K562 (cell line): ENCODE results near the gene UPK2. TPM values are rescaled to one million over a fixed set of nuclear protein-coding genes. Genes with fewer than 3 reads are reported as not detected.
A peak's percentile ranks its signal among the peaks of the same experiment; 100 is the strongest.

Source experiments
- ARID2 ChIP-seq: fragments of 450-650 bp; IDR thresholded peaks from 2 replicates; pipeline ENCODE4 v1.6.1; 2017; ENCODE audit warnings: antibody characterized with exemption, mild to moderate bottlenecking
- ATF4 ChIP-seq: fragments of 450-650 bp; formaldehyde crosslinking; IDR thresholded peaks from 2 replicates; pipeline ENCODE4 v1.4.0; 2022; ENCODE audit warnings: mild to moderate bottlenecking, moderate library complexity
- FOXK1 ChIP-seq: sonication (generic); formaldehyde crosslinking; IDR thresholded peaks from 2 replicates; pipeline ENCODE4 v1.8.0; 2022; ENCODE audit warnings: missing genetic modification reagents, mild to moderate bottlenecking, borderline replicate concordance
- PRDM10 ChIP-seq: fragments of 450-650 bp; IDR thresholded peaks from 2 replicates; pipeline ENCODE4 v1.6.1; 2018; ENCODE audit not compliant: partially characterized antibody
- YY1 ChIP-seq, 3 experiments: IDR thresholded peaks; 2 replicates each; pipeline ENCODE4 v1.6.1; 2011; ENCODE audit warnings: low read length in 2 of 3, mild to moderate bottlenecking in 2 of 3, moderate library complexity in 2 of 3, borderline replicate concordance in 1 of 3, control low read depth in 1 of 3, low read depth in 1 of 3; ENCODE audit not compliant: insufficient read depth in 3 of 3, insufficient replicate concordance in 2 of 3, control insufficient read depth in 1 of 3, insufficient read length in 1 of 3; ENCODE audit errors: extremely low read depth in 1 of 3
- ZBTB2 ChIP-seq: fragments of 450-650 bp; IDR thresholded peaks from 2 replicates; pipeline ENCODE4 v1.6.1; 2016; ENCODE audit warnings: antibody characterized with exemption
- ZFP30 ChIP-seq: fragments of 250-450 bp; sonication (Bioruptor Pico); IDR thresholded peaks from 2 replicates; pipeline ENCODE4 v1.8.0; 2022; ENCODE audit warnings: moderate library complexity, mild to moderate bottlenecking, inconsistent platforms, borderline replicate concordance
- ZNF740 ChIP-seq, 3 experiments: fragments of 200-800 bp in 1 of 3; sonication (Bioruptor generic) in 1 of 3; sonication (generic) in 1 of 3; formaldehyde crosslinking in 1 of 3; IDR thresholded peaks; 2 replicates each; pipeline versions ENCODE4 v1.6.1 to v1.8.0; 2016 to 2022; ENCODE audit warnings: mild to moderate bottlenecking in 2 of 3, missing compliant biosample characterization in 2 of 3, missing genetic modification characterization in 2 of 3, missing genetic modification reagents in 1 of 3
- polyA plus RNA-seq, 8 experiments: library from polyadenylated mRNA; depleted of rRNA in 4 of 8; stranded (reverse) in 5 of 8; unstranded in 3 of 8; fragments of >200 nt; fragmentation: Nextera tagmentation in 2 of 8; fragmentation: Illumina TruSeq in 1 of 8; extraction: Ambion mirVana in 2 of 8; extraction: Trizol in 1 of 8; gene quantifications; 2 replicates each; pipeline versions ENCODE4 v1.2.1 to v1.2.3, GENCODE V29; 2011 to 2014; ENCODE audit warnings: inconsistent platforms in 1 of 8, missing spikeins in 1 of 8
- total RNA-seq, 7 experiments: library from RNA; depleted of rRNA in 6 of 7; stranded (reverse); fragments of >200 nt in 6 of 7; fragmentation: Illumina TruSeq in 2 of 7; extraction: Trizol in 2 of 7; gene quantifications; 2 replicates each; pipeline versions ENCODE4 v1.2.1 to v1.2.3, GENCODE V29; 2011 to 2021; ENCODE audit warnings: low replicate concordance in 1 of 7

UPK2 gene
- total and polyA plus RNA-seq, 9 of the 15 experiments (the other 6 are each of a cell fraction or from before 2014, with no cell fraction given): not detected

GRCh38 chr11:118929501-118930093 is 26.5 kb upstream of the UPK2 start (continued):
- peak; percentile 16 for TF ChIP-seq PRDM10
- TF ChIP-seq ATF4 (CRISPR knock-in tag): no peak
- no peak for TF ChIP-seq ZNF740 (CRISPR knock-in tag; IDR thresholded peaks at IDR 0.05)
- no peak for TF ChIP-seq ZNF740 (tag; IDR thresholded peaks at IDR 0.05)
- TF ChIP-seq ZFP30: no peak
- TF ChIP-seq ZBTB2: 0 out of 2 replicates have a peak, but pooled peaks have one; percentile 38
- no peak for TF ChIP-seq ARID2
- TF ChIP-seq YY1 (IDR thresholded peaks at IDR 0.05; ENCODE audit: borderline replicate concordance in 1 of 3, control insufficient read depth in 1 of 3, extremely low read depth in 1 of 3, insufficient read depth in 3 of 3, insufficient read length in 1 of 3, insufficient replicate concordance in 2 of 3, low read depth in 1 of 3, low read length in 2 of 3): no peak
- no peak for TF ChIP-seq FOXK1
